NCI-H524 treated with DMSO at 0.1 percent for 48 hours (cell line): ENCODE data around the gene TELO2.
"Not testable (repeated sequence)": the region's sequence is repeated elsewhere in the genome, so short reads cannot be mapped to it uniquely, and the experiment has no call there.

Experiments
- DNase-seq: peaks from one replicate; lab custom pipeline; 2025; lab: John Stamatoyannopoulos, UW

The TELO2 gene

GRCh38 chr16:1457489-1458245, 35.5 kb upstream of the TELO2 start:
- no peak for DNase-seq

GRCh38 chr16:1458336-1458976, 34.7 kb upstream of the TELO2 start:
- DNase-seq: no peak

GRCh38 chr16:1458977-1459341, 34.2 kb upstream of the TELO2 start:
- no peak for DNase-seq

GRCh38 chr16:1459967-1460366, 33.2 kb upstream of the TELO2 start:
- no peak for DNase-seq

GRCh38 chr16:1460602-1461138, 32.5 kb upstream of the TELO2 start:
- no peak for DNase-seq

GRCh38 chr16:1461146-1461545, 32.0 kb upstream of the TELO2 start:
- DNase-seq: no peak

GRCh38 chr16:1464196-1464893, 28.8 kb upstream of the TELO2 start:
- no peak for DNase-seq

GRCh38 chr16:1464894-1465566, 28.1 kb upstream of the TELO2 start:
- no peak for DNase-seq

GRCh38 chr16:1465567-1465915, 27.6 kb upstream of the TELO2 start:
- DNase-seq: no peak

GRCh38 chr16:1466054-1466453, 27.1 kb upstream of the TELO2 start:
- DNase-seq: no peak

GRCh38 chr16:1466968-1467521, 26.1 kb upstream of the TELO2 start:
- DNase-seq: no peak

- no peak for DNase-seq
Observed at GRCh38 chr16:1468426-1468810, 24.7 kb upstream of the TELO2 start.

- not testable (repeated sequence) for DNase-seq
Observed at GRCh38 chr16:1469141-1469540, 24.0 kb upstream of the TELO2 start.

GRCh38 chr16:1469693-1470201, 23.4 kb upstream of the TELO2 start:
- no peak for DNase-seq

GRCh38 chr16:1470481-1471251, 22.5 kb upstream of the TELO2 start:
- DNase-seq: no peak

- no peak for DNase-seq
Observed at GRCh38 chr16:1471569-1472194, 21.5 kb upstream of the TELO2 start.

- DNase-seq: no peak
Observed at GRCh38 chr16:1472974-1473373, 20.2 kb upstream of the TELO2 start.

- DNase-seq: no peak
Observed at GRCh38 chr16:1474082-1474795, 18.9 kb upstream of the TELO2 start.

- DNase-seq: peak; percentile 14
Observed at GRCh38 chr16:1474796-1475551, 18.2 kb upstream of the TELO2 start, which contains the start of gene CLCN7. TSS of gene CLCN7 (minus strand) at chr16:1475028. CDS start at chr16:1474974, 54 bp downstream.
